ENCODE results near the gene NAPB. TPM values are rescaled to one million over a fixed set of nuclear protein-coding genes. Genes with fewer than 3 reads are reported as not detected.

Gene NAPB
- total and polyA plus RNA-seq, 10 of the 15 experiments (the other 5 are each of a cell fraction or from before 2014, with no cell fraction given) = 2.1 to 15.9 (median 7.2) TPM

DNA sequence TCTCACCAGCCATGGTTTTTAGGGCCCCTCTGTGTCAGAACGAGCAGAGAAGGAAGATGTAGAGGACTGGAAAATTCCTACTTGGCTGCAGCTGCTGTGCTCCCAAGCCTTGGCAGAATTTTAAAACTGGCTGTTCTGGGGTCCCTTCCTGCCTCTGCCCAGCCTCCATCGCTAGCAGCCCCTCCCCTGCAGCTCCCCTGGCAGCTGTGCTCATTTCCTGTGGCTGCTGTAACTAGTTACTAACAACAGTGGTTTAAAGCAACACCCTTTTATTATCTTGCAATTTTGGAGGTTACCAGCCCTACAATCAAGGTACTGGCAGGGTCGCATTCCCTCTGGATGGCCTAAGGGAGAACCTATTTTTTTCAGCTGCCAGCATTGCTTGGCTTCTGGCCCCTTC, 35.1 kb upstream of the NAPB start (continued):
- TF ChIP-seq ASH2L (IDR thresholded peaks at IDR 0.05; ENCODE audit: borderline replicate concordance, low read depth) = no peak

- TF ChIP-seq, protein P1, sequence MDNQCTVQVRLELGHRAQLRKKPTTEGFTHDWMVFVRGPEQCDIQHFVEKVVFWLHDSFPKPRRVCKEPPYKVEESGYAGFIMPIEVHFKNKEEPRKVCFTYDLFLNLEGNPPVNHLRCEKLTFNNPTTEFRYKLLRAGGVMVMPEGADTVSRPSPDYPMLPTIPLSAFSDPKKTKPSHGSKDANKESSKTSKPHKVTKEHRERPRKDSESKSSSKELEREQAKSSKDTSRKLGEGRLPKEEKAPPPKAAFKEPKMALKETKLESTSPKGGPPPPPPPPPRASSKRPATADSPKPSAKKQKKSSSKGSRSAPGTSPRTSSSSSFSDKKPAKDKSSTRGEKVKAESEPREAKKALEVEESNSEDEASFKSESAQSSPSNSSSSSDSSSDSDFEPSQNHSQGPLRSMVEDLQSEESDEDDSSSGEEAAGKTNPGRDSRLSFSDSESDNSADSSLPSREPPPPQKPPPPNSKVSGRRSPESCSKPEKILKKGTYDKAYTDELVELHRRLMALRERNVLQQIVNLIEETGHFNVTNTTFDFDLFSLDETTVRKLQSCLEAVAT (IDR thresholded peaks at IDR 0.05) = no peak
- TF ChIP-seq RUNX3 (IDR thresholded peaks at IDR 0.05; ENCODE audit: low read length) = no peak
- no peak for TF ChIP-seq PBX3 (IDR thresholded peaks at IDR 0.05; ENCODE audit: insufficient replicate concordance, low read depth, low read length)
- TF ChIP-seq ZNF217 (IDR thresholded peaks at IDR 0.05) = no peak
- no peaks in the 10 kb centered on the region for H3K9me3 ChIP-seq (replicated peaks; ENCODE audit: control insufficient read depth, insufficient read depth, low read length)
- no peaks in the 10 kb centered on the region for H4K20me1 ChIP-seq (ENCODE audit: control insufficient read depth, insufficient read depth)
- DNase-seq (ENCODE audit: low read depth, low spot score) = no peak
- intact Hi-C loops (cut with micrococcal nuclease; ENCODE audit: unreplicated experiment) = no loop called here
- WGBS (ENCODE audit: insufficient coverage, insufficient replicate concordance, low lambda C conversion rate, missing lambda C conversion rate) = 36% methylated on average over 7 of the region's 7 CpGs
- BruUV-seq (replicated peaks) = no TSS peak
- H3K27ac ChIP-seq (ENCODE audit: control insufficient read depth, insufficient read depth) = no peak overlapping the region
- no peaks in the 10 kb centered on the region for H3K79me2 ChIP-seq (ENCODE audit: control insufficient read depth, insufficient read depth, low read length)
- ChIA-PET SMC1A (ENCODE audit: uncharacterized antibody, unreplicated experiment) (no interaction called here), POLR2A (no interaction called here), CTCF (no interaction called here), RAD21 (ENCODE audit: unreplicated experiment) (no interaction called here)
- H3K4me2 ChIP-seq (ENCODE audit: control insufficient read depth, insufficient read depth) = no peak overlapping the region
- no peak for FAIRE-seq
- in situ Hi-C loops (cut with MboI) = no loop called here
- ATAC-seq = no peak
- H3K27me3 ChIP-seq (replicated peaks in 1 of 2; ENCODE audit: control insufficient read depth in 2 of 2, insufficient read depth in 2 of 2, low read length in 1 of 2) = peaks cover 2% of the 10 kb centered on the region in 2 experiments; a peak in 1 of 4 replicates
- H3K4me1 ChIP-seq (ENCODE audit: control insufficient read depth, insufficient read depth, low read length) = no peaks in the 10 kb centered on the region
- H3K36me3 ChIP-seq (ENCODE audit: control insufficient read depth in 2 of 2, insufficient read depth in 2 of 2, low read length in 1 of 2) = no peaks in the 10 kb centered on the region
- no peak overlapping the region for H3K9ac ChIP-seq (ENCODE audit: control insufficient read depth, insufficient read depth, low read length)
- no peak overlapping the region for H3K4me3 ChIP-seq
- H2AFZ ChIP-seq (ENCODE audit: control insufficient read depth, low read depth, low read length) = no peak overlapping the region
Observed at GRCh38 chr20:23455639-23456038, 34.4 kb upstream of the NAPB start.

Data from GM12878 (cell line).